Loucy (cell line): ENCODE results near the gene PRR22.

Experiments
- H2AFZ ChIP-seq: fragments of 200-600 bp; sonication (generic); 2 replicates; pipeline ENCODE4 v1.6.0; 2016; ENCODE audit warnings: antibody characterized with exemption, mild to moderate bottlenecking, low read length, moderate library complexity
- H3F3A ChIP-seq: fragments of 200-600 bp; 2 replicates; pipeline ENCODE4 v1.6.0; 2016; ENCODE audit warnings: antibody characterized with exemption, low read depth, mild to moderate bottlenecking
- H3K27me3 ChIP-seq: fragments of 200-600 bp; sonication (generic); 2 replicates; pipeline ENCODE4 v1.6.1; 2014; ENCODE audit warnings: low read length, mild to moderate bottlenecking; ENCODE audit not compliant: insufficient read depth, poor library complexity, severe bottlenecking
- H3K36me3 ChIP-seq: fragments of 200-600 bp; sonication (generic); 2 replicates; pipeline ENCODE4 v1.6.1; 2016; ENCODE audit warnings: low read length; ENCODE audit not compliant: insufficient read depth
- H3K4me1 ChIP-seq: fragments of 200-600 bp; sonication (generic); 2 replicates; pipeline ENCODE4 v1.5.1; 2014; ENCODE audit warnings: low read length, mild to moderate bottlenecking; ENCODE audit not compliant: insufficient read depth, poor library complexity, severe bottlenecking
- H3K4me2 ChIP-seq: fragments of 200-600 bp; sonication (generic); 2 replicates; pipeline ENCODE4 v1.6.0; 2014; ENCODE audit warnings: antibody characterized with exemption, low read length, low read depth, mild to moderate bottlenecking; ENCODE audit not compliant: poor library complexity, severe bottlenecking
- H3K4me3 ChIP-seq: fragments of 200-600 bp; sonication (generic); 2 replicates; pipeline ENCODE4 v1.5.1; 2014; ENCODE audit warnings: low read length, mild to moderate bottlenecking, mixed read lengths; ENCODE audit not compliant: poor library complexity, severe bottlenecking
- H3K79me2 ChIP-seq: fragments of 200-600 bp; sonication (generic); 2 replicates; pipeline ENCODE4 v1.6.1; 2014; ENCODE audit warnings: low read length; ENCODE audit not compliant: insufficient read depth
- H3K9ac ChIP-seq: fragments of 200-600 bp; sonication (generic); 2 replicates; pipeline ENCODE4 v1.6.0; 2014; ENCODE audit warnings: mild to moderate bottlenecking, low read depth, low read length, moderate library complexity; ENCODE audit not compliant: poor library complexity, severe bottlenecking
- H3K9me2 ChIP-seq: fragments of 200-600 bp; sonication (generic); replicated peaks from 2 replicates; pipeline ENCODE4 v1.6.1; 2016; ENCODE audit warnings: low read depth, low read length, mixed read lengths
- H3K9me3 ChIP-seq: fragments of 200-600 bp; sonication (generic); 2 replicates; pipeline ENCODE4 v1.6.1; 2014; ENCODE audit warnings: mild to moderate bottlenecking, antibody characterized with exemption, low read length, low read depth; ENCODE audit not compliant: insufficient read depth
- H4K20me1 ChIP-seq: fragments of 200-600 bp; sonication (generic); 2 replicates; pipeline ENCODE4 v1.6.0; 2014; ENCODE audit warnings: antibody characterized with exemption, low read length, mild to moderate bottlenecking; ENCODE audit not compliant: insufficient read depth, poor library complexity, severe bottlenecking
- EZH2phosphoT487 ChIP-seq: fragments of 200-600 bp; IDR thresholded peaks from 2 replicates; pipeline ENCODE4 v1.6.1; 2018; ENCODE audit warnings: antibody characterized with exemption, mild to moderate bottlenecking, moderate library complexity, borderline replicate concordance
- TF ChIP-seq, protein P1 (sequence below): fragments of 200-600 bp; sonication (generic); conservative IDR thresholded peaks from 2 replicates; pipeline ENCODE4 v1.5.1; 2014; ENCODE audit warnings: mild to moderate bottlenecking, antibody characterized with exemption, low read length

The PRR22 gene

DNA sequence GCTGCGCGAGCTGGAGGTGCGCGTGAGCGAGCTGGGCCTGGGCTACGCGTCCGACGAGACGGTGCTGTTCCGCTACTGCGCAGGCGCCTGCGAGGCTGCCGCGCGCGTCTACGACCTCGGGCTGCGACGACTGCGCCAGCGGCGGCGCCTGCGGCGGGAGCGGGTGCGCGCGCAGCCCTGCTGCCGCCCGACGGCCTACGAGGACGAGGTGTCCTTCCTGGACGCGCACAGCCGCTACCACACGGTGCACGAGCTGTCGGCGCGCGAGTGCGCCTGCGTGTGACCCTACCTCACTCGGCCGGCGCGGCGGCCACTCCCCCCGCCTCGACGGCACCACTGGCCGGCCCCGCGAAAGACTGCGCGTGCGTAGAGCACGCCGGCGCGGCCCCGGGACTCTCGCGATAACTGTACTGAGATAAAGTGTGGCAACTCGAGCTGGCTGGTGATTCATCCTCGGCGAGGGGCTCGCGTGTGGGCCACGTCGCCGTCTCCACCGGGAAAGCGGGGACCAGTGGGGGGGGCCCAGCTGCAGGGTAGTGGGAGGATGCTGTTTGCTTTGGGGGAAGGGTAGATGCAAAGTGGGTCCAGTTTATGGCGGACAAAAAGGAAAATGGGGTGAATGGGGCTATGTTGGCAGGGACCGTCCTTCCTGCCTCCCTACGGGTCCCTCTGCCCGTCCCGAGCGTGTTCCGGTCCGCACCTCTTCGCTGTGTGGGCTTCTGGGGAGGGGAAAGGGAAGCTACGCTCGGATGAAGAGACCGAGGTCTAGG is 43.5 kb upstream of the PRR22 start:
- H3K9ac ChIP-seq, result no peak overlapping the region
- TF ChIP-seq, protein P1, sequence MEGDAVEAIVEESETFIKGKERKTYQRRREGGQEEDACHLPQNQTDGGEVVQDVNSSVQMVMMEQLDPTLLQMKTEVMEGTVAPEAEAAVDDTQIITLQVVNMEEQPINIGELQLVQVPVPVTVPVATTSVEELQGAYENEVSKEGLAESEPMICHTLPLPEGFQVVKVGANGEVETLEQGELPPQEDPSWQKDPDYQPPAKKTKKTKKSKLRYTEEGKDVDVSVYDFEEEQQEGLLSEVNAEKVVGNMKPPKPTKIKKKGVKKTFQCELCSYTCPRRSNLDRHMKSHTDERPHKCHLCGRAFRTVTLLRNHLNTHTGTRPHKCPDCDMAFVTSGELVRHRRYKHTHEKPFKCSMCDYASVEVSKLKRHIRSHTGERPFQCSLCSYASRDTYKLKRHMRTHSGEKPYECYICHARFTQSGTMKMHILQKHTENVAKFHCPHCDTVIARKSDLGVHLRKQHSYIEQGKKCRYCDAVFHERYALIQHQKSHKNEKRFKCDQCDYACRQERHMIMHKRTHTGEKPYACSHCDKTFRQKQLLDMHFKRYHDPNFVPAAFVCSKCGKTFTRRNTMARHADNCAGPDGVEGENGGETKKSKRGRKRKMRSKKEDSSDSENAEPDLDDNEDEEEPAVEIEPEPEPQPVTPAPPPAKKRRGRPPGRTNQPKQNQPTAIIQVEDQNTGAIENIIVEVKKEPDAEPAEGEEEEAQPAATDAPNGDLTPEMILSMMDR, result no peak
- TF ChIP-seq EZH2phosphoT487, result no peak
- H4K20me1 ChIP-seq, result no peaks in the 10 kb centered on the region
- H3K4me3 ChIP-seq, result no peak overlapping the region
- H3K9me3 ChIP-seq, result no peaks in the 10 kb centered on the region
- H3K79me2 ChIP-seq, result no peaks in the 10 kb centered on the region
- peaks cover 10% of the 10 kb centered on the region for H3K4me1 ChIP-seq
- H3K36me3 ChIP-seq, result no peaks in the 10 kb centered on the region
- H3K4me2 ChIP-seq, result no peak overlapping the region
- no peaks in the 10 kb centered on the region for H3F3A ChIP-seq
- no peaks in the 10 kb centered on the region for H3K9me2 ChIP-seq
- no peak overlapping the region for H2AFZ ChIP-seq
- H3K27me3 ChIP-seq, result no peaks in the 10 kb centered on the region

DNA sequence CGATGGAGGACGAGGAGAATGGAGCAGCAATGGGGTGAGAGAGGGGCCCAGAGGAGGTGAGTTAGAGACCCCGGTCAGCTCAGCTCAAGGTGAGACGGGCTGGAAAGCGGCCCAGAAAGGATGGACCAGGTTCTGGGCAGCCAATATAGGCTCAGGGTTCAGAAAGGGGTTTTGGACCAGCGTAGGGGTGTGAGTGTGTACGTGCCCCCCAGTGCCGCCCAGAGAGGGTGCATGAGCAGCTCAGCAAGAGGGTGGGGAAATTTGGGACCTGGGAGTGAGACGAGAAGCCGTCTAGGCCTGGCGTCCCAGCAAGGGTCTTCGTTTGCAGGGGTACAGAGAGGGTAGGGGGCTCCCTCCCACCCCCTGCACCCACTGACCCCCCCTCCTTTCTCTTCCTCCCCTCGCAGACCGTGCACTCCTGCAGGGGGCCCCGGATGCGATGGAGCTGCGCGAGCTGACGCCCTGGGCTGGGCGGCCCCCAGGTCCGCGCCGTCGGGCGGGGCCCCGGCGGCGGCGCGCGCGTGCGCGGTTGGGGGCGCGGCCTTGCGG is 42.9 kb upstream of the PRR22 start:
- no peaks in the 10 kb centered on the region for H4K20me1 ChIP-seq
- H3K79me2 ChIP-seq, result no peaks in the 10 kb centered on the region
- H3K4me1 ChIP-seq, result peaks cover 10% of the 10 kb centered on the region
- no peak overlapping the region for H2AFZ ChIP-seq
- H3K9ac ChIP-seq, result no peak overlapping the region
- H3K4me2 ChIP-seq, result peak overlapping the region; percentile 64
- H3F3A ChIP-seq, result no peaks in the 10 kb centered on the region
- no peak overlapping the region for H3K4me3 ChIP-seq
- no peaks in the 10 kb centered on the region for H3K27me3 ChIP-seq
- no peaks in the 10 kb centered on the region for H3K36me3 ChIP-seq
- no peaks in the 10 kb centered on the region for H3K9me2 ChIP-seq
- H3K9me3 ChIP-seq, result no peaks in the 10 kb centered on the region
- TF ChIP-seq, protein P1, result no peak
- no peak for TF ChIP-seq EZH2phosphoT487

GRCh38 chr19:5826531-5827341 is 42.2 kb upstream of the PRR22 start:
- peaks cover 10% of the 10 kb centered on the region for H3K4me1 ChIP-seq
- TF ChIP-seq EZH2phosphoT487, result no peak
- TF ChIP-seq, protein P1, result 0 out of 2 replicates have a peak, but pooled peaks have one; percentile 30
- no peak overlapping the region for H3K9ac ChIP-seq
- no peaks in the 10 kb centered on the region for H3K9me3 ChIP-seq
- H3K9me2 ChIP-seq, result no peaks in the 10 kb centered on the region
- peak overlapping the region; percentile 64 for H3K4me2 ChIP-seq
- peak overlapping the region; percentile 58 for H3K4me3 ChIP-seq
- no peaks in the 10 kb centered on the region for H4K20me1 ChIP-seq
- no peaks in the 10 kb centered on the region for H3K36me3 ChIP-seq
- no peaks in the 10 kb centered on the region for H3F3A ChIP-seq
- peak overlapping the region; percentile 74 for H2AFZ ChIP-seq
- H3K79me2 ChIP-seq, result no peaks in the 10 kb centered on the region
- no peaks in the 10 kb centered on the region for H3K27me3 ChIP-seq
